Measurements from ENCODE around the gene ACTR10.
A peak's percentile ranks its signal among the peaks of the same experiment; 100 is the strongest.

Gene ACTR10

GRCh38 chr14:58191763-58192601, 8.0 kb upstream of the ACTR10 start:
- Histone ChIP-seq H3K36me3 (replicated peaks) (no peaks in the 10 kb centered on the region), H3K4me1 (no peaks in the 10 kb centered on the region), H3K27me3 (ENCODE audit: low read depth) (no peaks in the 10 kb centered on the region), H3K9me3 (no peaks in the 10 kb centered on the region), H3K4me3 (no peak overlapping the region)
- in situ Hi-C loops (cut with MboI; ENCODE audit: low sequenced_read_pairs) = no loop called here
- DNase-seq (ENCODE audit: low spot score in 2 of 2) = no peak

- Histone ChIP-seq H3K4me3 (no peak overlapping the region), H3K27me3 (ENCODE audit: low read depth) (no peaks in the 10 kb centered on the region), H3K9me3 (no peaks in the 10 kb centered on the region), H3K36me3 (replicated peaks) (no peaks in the 10 kb centered on the region), H3K4me1 (no peaks in the 10 kb centered on the region)
- in situ Hi-C loops (cut with MboI; ENCODE audit: low sequenced_read_pairs) = no loop called here
- DNase-seq (ENCODE audit: low spot score in 2 of 2) = no peak
These were observed 6.4 kb upstream of the ACTR10 start for GRCh38 chr14:58193542-58193941.

- Histone ChIP-seq H3K27me3 (ENCODE audit: low read depth) (no peaks in the 10 kb centered on the region), H3K9me3 (no peaks in the 10 kb centered on the region), H3K36me3 (replicated peaks) (no peaks in the 10 kb centered on the region), H3K4me3 (no peak overlapping the region), H3K4me1 (peaks cover 7% of the 10 kb centered on the region)
- DNase-seq (ENCODE audit: low spot score in 2 of 2) = no peak
- in situ Hi-C loops (cut with MboI; ENCODE audit: low sequenced_read_pairs) = no loop called here
These were observed 3.8 kb upstream of the ACTR10 start for GRCh38 chr14:58196198-58196597.

- Histone ChIP-seq H3K4me1 (peaks cover 10% of the 10 kb centered on the region), H3K27me3 (ENCODE audit: low read depth) (no peaks in the 10 kb centered on the region), H3K4me3 (no peak overlapping the region), H3K36me3 (replicated peaks) (no peaks in the 10 kb centered on the region), H3K9me3 (no peaks in the 10 kb centered on the region)
- no peak for DNase-seq (ENCODE audit: low spot score in 2 of 2)
- in situ Hi-C loops (cut with MboI; ENCODE audit: low sequenced_read_pairs) = no loop called here
These were observed 1.9 kb upstream of the ACTR10 start for GRCh38 chr14:58198086-58198485.

GRCh38 chr14:58200480-58200841, 512 bp downstream of the ACTR10 start:
- no peaks in the 10 kb centered on the region for H3K36me3 ChIP-seq (replicated peaks)
- no peaks in the 10 kb centered on the region for H3K27me3 ChIP-seq (ENCODE audit: low read depth)
- H3K4me3 ChIP-seq = peak overlapping the region; percentile 95
- H3K4me1 ChIP-seq = peaks cover 10% of the 10 kb centered on the region
- in situ Hi-C loops (cut with MboI; ENCODE audit: low sequenced_read_pairs) = no loop called here
- no peak for DNase-seq (ENCODE audit: low spot score in 2 of 2)
- H3K9me3 ChIP-seq = no peaks in the 10 kb centered on the region

GRCh38 chr14:58200846-58201245, 897 bp downstream of the ACTR10 start:
- H3K4me1 ChIP-seq = peaks cover 10% of the 10 kb centered on the region
- H3K27me3 ChIP-seq (ENCODE audit: low read depth) = no peaks in the 10 kb centered on the region
- no peaks in the 10 kb centered on the region for H3K36me3 ChIP-seq (replicated peaks)
- H3K4me3 ChIP-seq = peak overlapping the region; percentile 95
- H3K9me3 ChIP-seq = no peaks in the 10 kb centered on the region
- DNase-seq (ENCODE audit: low spot score in 2 of 2) = no peak
- in situ Hi-C loops (cut with MboI; ENCODE audit: low sequenced_read_pairs) = no loop called here

- DNase-seq (ENCODE audit: low spot score in 2 of 2) = no peak
- Histone ChIP-seq H3K4me3 (no peak overlapping the region), H3K4me1 (no peaks in the 10 kb centered on the region), H3K36me3 (replicated peaks) (peaks cover 39% of the 10 kb centered on the region), H3K27me3 (ENCODE audit: low read depth) (no peaks in the 10 kb centered on the region), H3K9me3 (no peaks in the 10 kb centered on the region)
- in situ Hi-C loops (cut with MboI; ENCODE audit: low sequenced_read_pairs) = no loop called here
These were observed 13.2 kb downstream of the ACTR10 start for GRCh38 chr14:58213176-58213575.

- in situ Hi-C loops (cut with MboI; ENCODE audit: low sequenced_read_pairs) = no loop called here
- H3K4me3 ChIP-seq = no peak overlapping the region
These were observed 15.4 kb downstream of the ACTR10 start for GRCh38 chr14:58215191-58215914.

GRCh38 chr14:58216544-58216943, 16.6 kb downstream of the ACTR10 start:
- no peaks in the 10 kb centered on the region for H3K9me3 ChIP-seq
- in situ Hi-C loops (cut with MboI; ENCODE audit: low sequenced_read_pairs) = no loop called here
- no peak for DNase-seq (ENCODE audit: low spot score in 2 of 2)
- no peaks in the 10 kb centered on the region for H3K4me1 ChIP-seq
- peaks cover 30% of the 10 kb centered on the region for H3K36me3 ChIP-seq (replicated peaks)
- H3K4me3 ChIP-seq = no peak overlapping the region
- no peaks in the 10 kb centered on the region for H3K27me3 ChIP-seq (ENCODE audit: low read depth)

More at GRCh38 chr14:58215191-58215914, 15.4 kb downstream of the ACTR10 start:
- Histone ChIP-seq H3K36me3 (replicated peaks) (peaks cover 33% of the 10 kb centered on the region), H3K9me3 (no peaks in the 10 kb centered on the region), H3K4me1 (no peaks in the 10 kb centered on the region), H3K27me3 (ENCODE audit: low read depth) (no peaks in the 10 kb centered on the region)
- DNase-seq (ENCODE audit: low spot score in 2 of 2) = no peak

GRCh38 chr14:58227096-58227819, 27.3 kb downstream of the ACTR10 start:
- H3K36me3 ChIP-seq (replicated peaks) = no peaks in the 10 kb centered on the region; the same call in 1 of the 2 replicates
- H3K27me3 ChIP-seq (ENCODE audit: low read depth) = no peaks in the 10 kb centered on the region
- in situ Hi-C loops (cut with MboI; ENCODE audit: low sequenced_read_pairs) = no loop called here
- no peak overlapping the region for H3K4me3 ChIP-seq
- H3K4me1 ChIP-seq = no peaks in the 10 kb centered on the region
- no peak for DNase-seq (ENCODE audit: low spot score in 2 of 2)
- H3K9me3 ChIP-seq = no peaks in the 10 kb centered on the region

GRCh38 chr14:58238252-58239243, 38.6 kb downstream of the ACTR10 start:
- no peak overlapping the region for H3K4me3 ChIP-seq
- H3K9me3 ChIP-seq = no peaks in the 10 kb centered on the region
- in situ Hi-C loops (cut with MboI; ENCODE audit: low sequenced_read_pairs) = no loop called here
- DNase-seq (ENCODE audit: low spot score in 2 of 2) = no peak
- H3K36me3 ChIP-seq (replicated peaks) = peaks cover 2% of the 10 kb centered on the region; the same call in 1 of the 2 replicates
- H3K27me3 ChIP-seq (ENCODE audit: low read depth) = no peaks in the 10 kb centered on the region
- peaks cover 7% of the 10 kb centered on the region for H3K4me1 ChIP-seq

- Histone ChIP-seq H3K27me3 (ENCODE audit: low read depth) (no peaks in the 10 kb centered on the region), H3K9me3 (no peaks in the 10 kb centered on the region), H3K4me3 (peak overlapping the region; percentile 33), H3K36me3 (replicated peaks) (no peaks in the 10 kb centered on the region), H3K4me1 (peaks cover 10% of the 10 kb centered on the region)
- DNase-seq (ENCODE audit: low spot score in 2 of 2) = peak; percentile 54 to 81
- in situ Hi-C loops (cut with MboI; ENCODE audit: low sequenced_read_pairs) = no loop called here
These were observed 39.6 kb downstream of the ACTR10 start for GRCh38 chr14:58239244-58240195.

Measured in HAP-1 (cell line).